GM10248 (cell line): ENCODE measurements around the gene GRPEL2.

Experiments
- CTCF ChIA-PET: fragments of 300-600 bp; sonication (Branson Sonifier 250); formaldehyde crosslinking; extraction: SDS; loops from one replicate; lab custom pipeline; 2021; ENCODE audit warnings: antibody characterized with exemption; lab: Yijun Ruan, JAX
- POLR2A ChIA-PET: fragments of 350-650 bp; sonication (Branson Sonifier 250); formaldehyde crosslinking; extraction: SDS; loops from one replicate; lab custom pipeline; 2020; ENCODE audit warnings: antibody characterized with exemption; lab: Yijun Ruan, JAX
- DNase-seq: peaks from one replicate; pipeline ENCODE4 v3.0.0; 2012; ENCODE audit errors: extremely low spot score
- CTCF ChIP-seq: IDR thresholded peaks from 2 replicates; pipeline ENCODE4 v1.5.1; 2012; ENCODE audit warnings: mild to moderate bottlenecking, low read depth; ENCODE audit errors: extremely low read depth, missing control alignments, control extremely low read depth

Gene GRPEL2

GRCh38 chr5:149345892-149346222 lies 558 bp downstream of the GRPEL2 start:
- TF ChIP-seq CTCF = no peak
- no peak for DNase-seq
- CTCF ChIA-PET = interaction anchor here (1.7 to 6.2 kb wide), 4 partner anchors 10 to 36 kb away, joined by 4 to 50 read pairs (median 14); partner anchors contain the start of gene PCYOX1L
- POLR2A ChIA-PET = interaction anchor here (1.2 kb wide), 1 partner anchor 26 kb away, joined by 3 read pairs; no protein-coding TSS in a partner anchor

GRCh38 chr5:149348518-149348917 lies 3.2 kb downstream of the GRPEL2 start:
- POLR2A ChIA-PET = no interaction called here

GRCh38 chr5:149349382-149349781 lies 4.1 kb downstream of the GRPEL2 start:
- no peak for TF ChIP-seq CTCF
- CTCF ChIA-PET = interaction anchor here (0.8 to 1.2 kb wide), 3 partner anchors 18 to 213 kb away, joined by 3 read pairs; no protein-coding TSS in a partner anchor
- no peak for DNase-seq
- POLR2A ChIA-PET = no interaction called here

More at GRCh38 chr5:149348518-149348917, 3.2 kb downstream of the GRPEL2 start:
- no peak for TF ChIP-seq CTCF
- CTCF ChIA-PET = interaction anchor here (1.2 to 6.2 kb wide), 2 partner anchors 18 to 87 kb away, joined by 3 to 50 read pairs; no protein-coding TSS in a partner anchor
- DNase-seq = no peak

- no peak for DNase-seq
- POLR2A ChIA-PET = no interaction called here
- CTCF ChIA-PET = interaction anchor here (12.6 kb wide), 1 partner anchor 17 kb away, joined by 186 read pairs; no protein-coding TSS in a partner anchor
- no peak for TF ChIP-seq CTCF
Measured at GRCh38 chr5:149352169-149352568, 6.9 kb downstream of the GRPEL2 start.

- CTCF ChIA-PET = interaction anchor here (1.0 to 12.6 kb wide), 5 partner anchors 13 to 80 kb away, joined by 3 to 186 read pairs (median 3); no protein-coding TSS in a partner anchor
Measured at GRCh38 chr5:149353911-149354310, 8.6 kb downstream of the GRPEL2 start.

GRCh38 chr5:149355688-149356087 lies 10.4 kb downstream of the GRPEL2 start:
- CTCF ChIA-PET = interaction anchor here (1.0 to 12.6 kb wide), 4 partner anchors 11 to 34 kb away, joined by 3 to 186 read pairs (median 4); partner anchors contain the start of gene GRPEL2
- no peak for TF ChIP-seq CTCF
- no peak for DNase-seq
- POLR2A ChIA-PET = no interaction called here

More at GRCh38 chr5:149353911-149354310, 8.6 kb downstream of the GRPEL2 start:
- DNase-seq = no peak
- TF ChIP-seq CTCF = no peak
- POLR2A ChIA-PET = no interaction called here
